GM19328 (cell line): Measurements from ENCODE around the gene BLMH.

Experiments
- ATAC-seq: cut with Tn5 transposase; IDR thresholded peaks from one replicate; pipeline ENCODE4 v1.9.1; 2021; ENCODE audit warnings: mild to moderate bottlenecking, moderate library complexity; ENCODE audit not compliant: unreplicated experiment

BLMH gene

GRCh38 chr17:30309591-30309990 lies 17.8 kb upstream of the BLMH start:
- ATAC-seq, result no peak

GRCh38 chr17:30308406-30308805 lies 16.7 kb upstream of the BLMH start:
- no peak for ATAC-seq

- no peak for ATAC-seq
These were observed 13.0 kb upstream of the BLMH start for GRCh38 chr17:30304778-30305177.

GRCh38 chr17:30302241-30302640 lies 10.5 kb upstream of the BLMH start:
- no peak for ATAC-seq

- no peak for ATAC-seq
These were observed 9.1 kb upstream of the BLMH start for GRCh38 chr17:30300818-30301217.

- no peak for ATAC-seq
These were observed 7.3 kb upstream of the BLMH start for GRCh38 chr17:30299000-30299399.

- no peak for ATAC-seq
These were observed 6.0 kb upstream of the BLMH start for GRCh38 chr17:30297715-30298114.

GRCh38 chr17:30296499-30297080 lies 4.8 kb upstream of the BLMH start:
- no peak for ATAC-seq

GRCh38 chr17:30292286-30292858 lies 628 bp upstream of the BLMH start:
- no peak for ATAC-seq

GRCh38 chr17:30290696-30291542 lies 825 bp downstream of the BLMH start:
- peak; percentile 47 for ATAC-seq

- no peak for ATAC-seq
These were observed 1.7 kb downstream of the BLMH start for GRCh38 chr17:30290077-30290476.

- no peak for ATAC-seq
These were observed 12.6 kb downstream of the BLMH start for GRCh38 chr17:30279156-30279555.

- no peak for ATAC-seq
These were observed 13.7 kb downstream of the BLMH start for GRCh38 chr17:30278032-30278431.

GRCh38 chr17:30275911-30276310 lies 15.8 kb downstream of the BLMH start:
- ATAC-seq, result no peak

GRCh38 chr17:30274887-30275286 lies 16.9 kb downstream of the BLMH start:
- no peak for ATAC-seq

- ATAC-seq, result no peak
These were observed 18.4 kb downstream of the BLMH start for GRCh38 chr17:30273373-30273772.

- ATAC-seq, result no peak
These were observed 20.6 kb downstream of the BLMH start for GRCh38 chr17:30271102-30271501.

- no peak for ATAC-seq
These were observed 24.1 kb downstream of the BLMH start for GRCh38 chr17:30267625-30268024.

- no peak for ATAC-seq
These were observed 28.0 kb downstream of the BLMH start for GRCh38 chr17:30263552-30264333.

GRCh38 chr17:30256756-30257506 lies 34.8 kb downstream of the BLMH start:
- ATAC-seq, result no peak

GRCh38 chr17:30254150-30254549 lies 37.6 kb downstream of the BLMH start:
- ATAC-seq, result no peak
